Breast epithelium (tissue), 4 donors: Measurements from ENCODE around the gene P2RY2. TPM values are rescaled to one million over a fixed set of nuclear protein-coding genes. Genes with fewer than 3 reads are reported as not detected.
"Not testable (repeated sequence)": the region's sequence is repeated elsewhere in the genome, so short reads cannot be mapped to it uniquely, and the experiment has no call there.

Experiments
- DNase-seq, 2 donors: peaks; one replicate each; pipeline ENCODE4 v3.0.0-alpha.2; 2019; ENCODE audit warnings: low spot score in 2 of 2
- H3K27ac ChIP-seq, 2 donors: fragments of 200-600 bp; sonication (generic) in 1 of 2; one replicate each; pipeline ENCODE4 v1.5.1; 2016 to 2019; ENCODE audit warnings: mild to moderate bottlenecking in 1 of 2
- H3K27me3 ChIP-seq, 2 donors: fragments of 200-600 bp; sonication (generic) in 1 of 2; one replicate each; pipeline versions ENCODE4 v1.5.1 to v1.6.0; 2017 to 2019; ENCODE audit warnings: control low read depth in 1 of 2, mild to moderate bottlenecking in 1 of 2
- H3K36me3 ChIP-seq: fragments of 200-600 bp; one replicate; pipeline ENCODE4 v1.5.1; 2019
- H3K4me1 ChIP-seq, 2 donors: fragments of 200-600 bp; sonication (generic); one replicate each; pipeline ENCODE4 v1.5.1; 2016 to 2019; ENCODE audit warnings: control low read depth in 1 of 2
- H3K4me3 ChIP-seq, 3 donors: fragments of 200-600 bp; sonication (generic); 1 replicate in 2 of 3; 2 replicates in 1 of 3; pipeline ENCODE4 v1.5.1; 2016 to 2019; ENCODE audit warnings: mild to moderate bottlenecking in 3 of 3, moderate library complexity in 2 of 3
- H3K9me3 ChIP-seq, 2 donors: fragments of 200-600 bp; sonication (generic) in 1 of 2; one replicate each; pipeline ENCODE4 v1.5.1; 2016 to 2019; ENCODE audit warnings: control low read depth in 1 of 2
- POLR2A ChIP-seq: fragments of 450-650 bp; IDR thresholded peaks from one replicate; pipeline ENCODE4 v1.6.1; 2016; ENCODE audit warnings: antibody characterized with exemption, mild to moderate bottlenecking, moderate library complexity
- POLR2AphosphoS5 ChIP-seq, 3 donors: sonication (generic); formaldehyde crosslinking; IDR thresholded peaks; one replicate each; pipeline ENCODE4 v1.6.1; 2017; ENCODE audit warnings: antibody characterized with exemption in 3 of 3
- intact Hi-C: fragments of 100-400 bp; cut with DNase I; formaldehyde crosslinking; loops from one replicate; pipeline ENCODE4 v1.15.1; 2023; ENCODE audit warnings: low total_unique reads
- total RNA-seq, 3 donors: library from RNA; depleted of rRNA; stranded (reverse); fragments of >200 nt; gene quantifications; one replicate each; pipeline ENCODE4 v1.1.0, GENCODE V29; 2016
- TF ChIP-seq, protein P1 (sequence below), 3 donors: fragments of 450-650 bp; IDR thresholded peaks; one replicate each; pipeline ENCODE4 v1.5.1; 2016 to 2017; ENCODE audit warnings: antibody characterized with exemption in 3 of 3, mild to moderate bottlenecking in 3 of 3, moderate library complexity in 3 of 3

P2RY2 gene
- total RNA-seq, 3 donors from 2014 or later, result 0.32 to 7.6 (median 5.2) TPM

GRCh38 chr11:73268671-73269271 lies 50.7 kb downstream of the P2RY2 start:
- H3K9me3 ChIP-seq, result no peaks in the 10 kb centered on the region
- H3K4me1 ChIP-seq, result peaks cover 0 to 5% of the 10 kb centered on the region in 2 donors
- TF ChIP-seq, protein P1, sequence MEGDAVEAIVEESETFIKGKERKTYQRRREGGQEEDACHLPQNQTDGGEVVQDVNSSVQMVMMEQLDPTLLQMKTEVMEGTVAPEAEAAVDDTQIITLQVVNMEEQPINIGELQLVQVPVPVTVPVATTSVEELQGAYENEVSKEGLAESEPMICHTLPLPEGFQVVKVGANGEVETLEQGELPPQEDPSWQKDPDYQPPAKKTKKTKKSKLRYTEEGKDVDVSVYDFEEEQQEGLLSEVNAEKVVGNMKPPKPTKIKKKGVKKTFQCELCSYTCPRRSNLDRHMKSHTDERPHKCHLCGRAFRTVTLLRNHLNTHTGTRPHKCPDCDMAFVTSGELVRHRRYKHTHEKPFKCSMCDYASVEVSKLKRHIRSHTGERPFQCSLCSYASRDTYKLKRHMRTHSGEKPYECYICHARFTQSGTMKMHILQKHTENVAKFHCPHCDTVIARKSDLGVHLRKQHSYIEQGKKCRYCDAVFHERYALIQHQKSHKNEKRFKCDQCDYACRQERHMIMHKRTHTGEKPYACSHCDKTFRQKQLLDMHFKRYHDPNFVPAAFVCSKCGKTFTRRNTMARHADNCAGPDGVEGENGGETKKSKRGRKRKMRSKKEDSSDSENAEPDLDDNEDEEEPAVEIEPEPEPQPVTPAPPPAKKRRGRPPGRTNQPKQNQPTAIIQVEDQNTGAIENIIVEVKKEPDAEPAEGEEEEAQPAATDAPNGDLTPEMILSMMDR (IDR thresholded peaks at IDR 0.05), result no peak
- no peak overlapping the region for H3K4me3 ChIP-seq
- no peak for DNase-seq
- H3K27ac ChIP-seq, result no peak overlapping the region
- intact Hi-C loops, result no loop called here
- peaks cover 4 to 17% of the 10 kb centered on the region in 2 donors for H3K27me3 ChIP-seq
- H3K36me3 ChIP-seq, result no peaks in the 10 kb centered on the region

- H3K27ac ChIP-seq, result no peak overlapping the region
- no peak for DNase-seq
- TF ChIP-seq POLR2AphosphoS5 (IDR thresholded peaks at IDR 0.05) (no peak), POLR2A (no peak)
- TF ChIP-seq, protein P1 (IDR thresholded peaks at IDR 0.05), result no peak
- H3K9me3 ChIP-seq, result no peaks in the 10 kb centered on the region
- intact Hi-C loops, result no loop called here
- no peak overlapping the region for H3K4me3 ChIP-seq
- H3K36me3 ChIP-seq, result no peaks in the 10 kb centered on the region
- peaks cover 0 to under 1% of the 10 kb centered on the region in 2 donors for H3K4me1 ChIP-seq
- H3K27me3 ChIP-seq, result peaks cover 0 to 10% of the 10 kb centered on the region in 2 donors
Observed at GRCh38 chr11:73269459-73270015, 51.5 kb downstream of the P2RY2 start.

DNA sequence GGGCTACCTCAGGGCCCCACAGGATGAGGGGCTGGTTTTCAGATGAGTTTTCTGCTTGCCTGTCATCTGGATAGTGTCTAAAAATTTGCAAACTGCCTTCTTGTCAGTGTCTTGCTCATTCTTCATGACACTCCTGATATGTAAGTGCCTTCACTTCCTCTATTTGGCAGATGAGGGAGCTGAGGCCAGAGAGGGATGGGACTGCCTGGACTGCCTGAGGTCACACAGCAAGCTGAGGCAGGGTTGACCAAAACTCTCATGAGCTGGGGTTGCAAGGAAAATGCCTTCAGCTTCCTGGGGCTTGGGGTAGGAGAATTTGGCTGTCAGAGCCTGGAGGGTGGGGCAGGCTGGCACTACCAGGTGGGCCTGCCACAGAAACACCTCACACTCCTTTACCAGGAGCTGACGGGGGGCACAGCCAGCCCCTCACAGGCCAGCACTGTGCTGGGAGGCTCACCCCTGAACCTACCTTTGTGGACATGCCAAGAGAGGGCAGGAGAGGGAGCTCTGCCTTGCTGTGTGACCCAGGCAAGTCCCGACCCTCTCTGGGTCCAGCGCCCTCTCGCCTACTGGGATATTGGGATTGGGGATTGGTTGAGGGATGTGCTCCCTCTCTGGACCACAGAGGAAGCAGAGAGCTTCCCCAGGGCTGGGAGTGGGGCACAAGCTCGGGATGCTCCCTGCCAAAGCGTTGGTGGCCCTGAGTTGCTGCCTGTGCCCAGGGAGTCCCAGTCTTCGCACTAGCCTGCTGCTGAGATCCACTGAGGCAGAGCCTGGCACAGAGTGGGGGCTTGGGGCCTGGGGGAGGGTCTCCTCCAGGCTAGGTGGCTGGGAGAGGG lies 52.2 kb downstream of the P2RY2 start:
- no peak for DNase-seq
- H3K4me3 ChIP-seq, result no peak overlapping the region
- H3K27me3 ChIP-seq, result peaks cover 0 to 3% of the 10 kb centered on the region in 2 donors
- no peaks in the 10 kb centered on the region for H3K36me3 ChIP-seq
- TF ChIP-seq, protein P1 (IDR thresholded peaks at IDR 0.05), result no peak
- TF ChIP-seq POLR2A (no peak), POLR2AphosphoS5 (IDR thresholded peaks at IDR 0.05) (no peak)
- H3K4me1 ChIP-seq, result no peaks in the 10 kb centered on the region
- H3K27ac ChIP-seq, result no peak overlapping the region
- no peaks in the 10 kb centered on the region for H3K9me3 ChIP-seq
- intact Hi-C loops, result no loop called here

DNA sequence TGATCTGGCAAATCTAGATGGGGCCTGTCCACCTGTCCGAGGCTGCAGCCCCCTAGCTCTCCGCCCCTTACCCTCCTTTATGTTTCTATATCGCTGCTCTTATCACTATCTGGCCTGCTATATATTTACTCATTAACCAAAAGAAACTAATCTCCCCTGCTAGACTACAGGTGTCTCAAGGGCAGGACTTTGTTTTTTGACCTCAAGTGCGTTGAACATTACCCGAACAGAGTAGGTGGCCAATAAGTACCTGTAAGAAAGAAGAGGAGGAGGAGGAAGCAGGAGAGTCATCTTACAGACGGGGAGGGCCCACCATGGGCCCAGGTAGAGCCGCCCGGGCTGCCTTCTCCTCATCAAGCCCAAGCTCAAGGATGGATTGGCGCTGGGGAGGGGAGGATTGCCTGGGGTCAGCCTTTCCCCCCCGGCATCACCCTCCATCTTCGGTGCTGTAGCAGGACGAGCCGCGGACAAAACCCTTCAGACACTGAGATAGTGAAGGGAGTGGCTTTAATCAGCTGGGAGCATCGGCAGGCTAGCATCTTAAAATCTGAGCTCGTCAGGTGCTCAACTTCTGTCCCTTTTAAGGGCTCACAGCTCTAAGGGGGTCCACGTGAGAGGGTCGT lies 52.9 kb downstream of the P2RY2 start:
- Histone ChIP-seq H3K4me3 (no peak overlapping the region), H3K27ac (no peak overlapping the region), H3K36me3 (no peaks in the 10 kb centered on the region), H3K27me3 (no peaks in the 10 kb centered on the region), H3K4me1 (no peaks in the 10 kb centered on the region), H3K9me3 (no peaks in the 10 kb centered on the region)
- intact Hi-C loops, result no loop called here
- no peak for DNase-seq
- no peak for TF ChIP-seq POLR2A
- no peak for TF ChIP-seq POLR2AphosphoS5 (IDR thresholded peaks at IDR 0.05)
- TF ChIP-seq, protein P1 (IDR thresholded peaks at IDR 0.05), result no peak

GRCh38 chr11:73271478-73271865 lies 53.4 kb downstream of the P2RY2 start:
- H3K27me3 ChIP-seq, H3K4me1 ChIP-seq, H3K9me3 ChIP-seq, H3K27ac ChIP-seq, H3K4me3 ChIP-seq, H3K36me3 ChIP-seq, intact Hi-C loops, DNase-seq: not testable (repeated sequence)
